Measurements from ENCODE around the gene LYSMD1.
A peak's percentile ranks its signal among the peaks of the same experiment; 100 is the strongest.

Gene LYSMD1

DNA sequence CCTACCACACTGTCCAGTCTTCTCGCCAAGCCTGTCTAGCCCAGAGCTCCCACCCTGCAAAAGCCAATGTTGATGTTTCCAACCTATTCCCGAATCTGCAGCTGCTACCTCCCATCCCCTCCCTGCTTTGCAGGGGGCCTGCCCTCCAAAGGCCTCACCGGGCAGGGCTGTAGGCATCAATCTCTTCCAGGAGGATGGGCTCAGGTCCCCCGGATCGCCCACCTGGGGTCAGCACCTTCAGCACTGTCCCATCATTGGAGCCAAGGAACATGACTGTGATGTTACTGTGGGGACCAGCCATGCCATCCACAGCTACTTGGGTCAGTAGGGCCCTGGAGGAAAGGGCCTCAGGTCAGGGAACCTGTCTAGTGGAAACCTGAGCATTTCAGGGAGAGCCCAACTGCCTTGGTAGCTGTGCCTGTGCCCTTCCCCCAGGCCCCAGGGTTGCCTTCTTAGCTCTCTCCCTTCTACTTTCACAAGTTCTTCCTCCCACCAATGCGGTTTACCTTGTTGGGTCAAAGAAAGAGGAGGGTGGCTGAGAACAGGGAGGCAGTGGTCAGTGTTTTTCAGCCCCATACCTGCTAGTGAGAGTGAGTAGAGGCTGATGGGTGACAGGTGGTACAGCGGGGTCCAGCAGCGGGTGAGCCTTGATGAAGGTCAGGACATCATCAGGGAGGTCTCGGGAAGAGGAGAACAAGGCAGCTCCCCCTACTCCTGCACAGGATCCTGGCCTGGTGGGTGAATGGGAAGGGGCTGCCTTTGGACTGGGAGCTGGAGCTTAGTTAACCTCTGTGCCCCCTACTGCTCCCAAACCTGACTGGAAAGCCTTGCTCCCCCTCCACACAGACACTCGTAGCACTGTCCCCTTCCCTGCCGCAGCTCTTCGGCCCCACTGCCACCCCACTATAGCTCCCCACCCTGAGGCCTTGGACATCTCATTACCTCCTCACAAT lies 30.0 kb downstream of the LYSMD1 start:
- no peak for DNase-seq

DNA sequence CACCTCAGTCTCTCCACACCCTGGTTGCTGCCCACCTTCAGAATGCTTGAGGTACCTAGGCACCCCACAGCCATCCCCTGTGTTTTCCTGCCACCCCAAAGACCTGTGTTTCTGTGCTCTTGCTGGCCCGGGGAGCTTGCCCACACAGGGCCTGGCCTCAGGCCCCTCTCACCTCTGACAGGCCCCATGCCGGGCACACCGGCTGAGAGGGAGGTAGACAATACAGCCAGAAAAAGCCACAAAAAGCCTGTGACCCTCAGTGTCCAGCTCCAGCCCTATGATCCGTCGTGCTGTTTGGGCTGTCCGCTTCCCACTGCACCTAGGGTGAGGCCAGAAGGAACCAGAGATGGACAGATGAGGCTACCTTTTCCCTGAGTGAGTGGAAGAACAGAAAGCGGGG lies 30.7 kb downstream of the LYSMD1 start:
- DNase-seq: no peak

DNA sequence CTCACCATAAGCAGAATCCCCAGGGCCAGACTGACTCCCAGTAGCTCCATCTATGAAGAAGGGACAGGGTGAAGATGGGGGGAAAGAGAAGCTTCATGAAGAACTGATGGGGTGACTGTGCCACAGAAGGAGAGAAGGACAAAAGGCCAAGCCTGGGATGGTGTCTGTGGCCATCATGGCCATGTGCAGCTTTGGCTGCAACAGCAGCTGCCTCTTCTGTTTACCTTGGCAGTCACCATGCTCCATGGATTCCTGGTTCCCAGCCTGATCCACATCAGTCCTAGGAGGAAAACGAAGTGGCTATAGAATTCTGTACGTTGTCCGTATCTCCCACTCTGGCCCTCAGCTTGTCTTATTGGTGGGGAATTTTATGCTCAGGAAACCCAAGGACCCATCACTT lies 31.3 kb downstream of the LYSMD1 start:
- DNase-seq: no peak

DNA sequence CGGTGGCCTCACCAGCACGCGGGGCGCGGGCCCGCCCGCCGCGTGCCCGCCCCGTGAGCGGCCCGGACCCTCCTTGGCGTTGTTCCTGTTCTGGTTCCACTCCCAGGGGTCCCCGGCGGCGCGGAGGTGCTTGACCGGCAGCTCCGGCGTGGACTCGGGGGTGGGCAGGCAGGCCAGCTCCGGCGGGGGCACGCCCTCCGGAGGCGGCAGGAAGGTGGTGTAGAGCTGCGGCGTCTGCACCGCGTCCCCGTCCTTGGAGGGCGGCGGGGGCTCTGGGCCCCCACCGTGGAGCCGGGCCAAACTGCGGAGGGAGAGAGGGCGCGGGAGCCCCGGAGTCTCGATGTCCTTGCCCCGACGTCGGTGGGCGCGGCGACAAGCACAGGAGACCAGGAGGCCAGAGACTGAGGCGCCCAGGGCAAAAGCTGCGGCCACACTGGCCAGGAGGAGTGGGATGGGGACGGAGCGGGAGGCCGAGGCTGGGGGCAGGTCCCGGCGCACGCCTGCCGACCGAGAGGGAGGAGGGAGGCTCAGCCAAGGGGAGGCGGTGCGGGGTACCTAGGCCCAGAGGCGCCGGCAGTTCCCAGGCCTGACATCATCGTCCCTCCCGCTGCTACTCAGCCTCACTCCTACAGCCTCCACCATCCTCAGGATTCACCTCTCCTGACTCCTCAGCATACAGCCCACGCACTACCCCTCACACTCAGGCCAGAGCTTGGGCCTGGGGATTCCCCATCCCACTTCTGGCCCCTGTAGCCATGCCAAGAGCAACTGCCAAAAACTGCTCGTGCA lies 32.5 kb downstream of the LYSMD1 start:
- no peak for DNase-seq

DNA sequence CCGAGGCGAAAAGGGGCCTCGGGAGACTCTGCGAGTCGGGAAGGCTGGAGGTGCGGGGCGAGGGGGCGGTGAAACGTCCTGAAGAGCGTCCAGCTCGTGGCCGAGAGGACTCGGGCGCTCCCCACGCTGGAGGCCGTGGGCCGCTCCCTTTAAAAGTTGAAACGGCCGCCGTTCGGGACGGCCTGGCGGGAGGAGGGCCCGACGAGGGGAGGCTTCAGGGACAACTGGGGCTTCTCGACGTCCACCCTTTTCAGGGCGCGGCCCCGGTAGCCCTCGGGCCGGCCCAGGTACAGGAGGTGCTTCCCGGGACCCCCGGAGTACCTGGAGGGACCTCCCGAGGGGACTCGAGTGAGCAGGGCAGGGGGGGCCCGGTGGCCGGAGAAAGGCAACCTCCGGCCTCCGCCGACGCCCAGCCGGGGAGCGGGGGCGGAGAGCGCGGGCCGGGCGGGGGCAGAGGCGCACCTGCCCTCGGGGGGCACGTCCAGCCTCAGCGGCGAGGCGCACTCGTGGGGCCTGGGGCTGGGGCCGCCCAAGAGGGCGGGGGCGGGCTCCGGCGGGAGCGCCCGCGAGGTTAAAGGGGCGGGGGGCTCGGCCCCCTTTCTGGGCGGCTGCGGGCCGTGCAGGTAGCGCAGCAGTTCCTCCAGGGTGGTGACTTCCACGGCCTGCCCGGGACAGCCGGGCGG lies 33.2 kb downstream of the LYSMD1 start:
- DNase-seq: no peak

DNA sequence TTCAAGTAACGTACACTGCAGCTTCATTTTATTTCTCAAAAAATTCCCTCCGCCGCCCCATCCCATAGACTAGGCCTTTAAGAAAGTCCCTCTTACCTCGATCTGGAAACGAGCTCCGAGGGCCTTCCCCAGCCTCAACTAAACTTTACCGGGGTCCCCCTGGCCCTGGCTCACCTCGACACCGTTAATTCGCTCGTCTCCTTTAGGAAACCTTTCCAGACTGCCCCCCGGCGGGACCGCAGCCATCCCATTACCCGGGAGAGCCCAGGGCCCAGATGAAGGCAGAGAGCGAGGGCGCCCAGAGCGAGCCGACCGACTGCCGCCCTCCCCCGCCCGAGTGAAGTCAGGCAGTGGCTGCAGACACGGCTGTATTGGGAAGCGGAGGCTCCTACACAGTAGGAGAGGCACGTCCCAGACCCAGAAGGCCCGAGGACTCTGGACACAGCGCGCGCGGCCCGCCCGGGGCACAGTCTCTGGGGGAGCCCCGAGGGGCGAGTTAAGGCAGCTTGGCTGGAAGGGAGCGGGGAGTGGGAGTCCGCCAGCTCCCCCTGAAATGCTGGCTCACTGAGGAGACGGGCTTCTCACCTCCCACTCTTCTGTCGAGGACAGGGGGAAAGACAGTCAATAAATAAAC lies 33.9 kb downstream of the LYSMD1 start:
- DNase-seq: no peak

DNA sequence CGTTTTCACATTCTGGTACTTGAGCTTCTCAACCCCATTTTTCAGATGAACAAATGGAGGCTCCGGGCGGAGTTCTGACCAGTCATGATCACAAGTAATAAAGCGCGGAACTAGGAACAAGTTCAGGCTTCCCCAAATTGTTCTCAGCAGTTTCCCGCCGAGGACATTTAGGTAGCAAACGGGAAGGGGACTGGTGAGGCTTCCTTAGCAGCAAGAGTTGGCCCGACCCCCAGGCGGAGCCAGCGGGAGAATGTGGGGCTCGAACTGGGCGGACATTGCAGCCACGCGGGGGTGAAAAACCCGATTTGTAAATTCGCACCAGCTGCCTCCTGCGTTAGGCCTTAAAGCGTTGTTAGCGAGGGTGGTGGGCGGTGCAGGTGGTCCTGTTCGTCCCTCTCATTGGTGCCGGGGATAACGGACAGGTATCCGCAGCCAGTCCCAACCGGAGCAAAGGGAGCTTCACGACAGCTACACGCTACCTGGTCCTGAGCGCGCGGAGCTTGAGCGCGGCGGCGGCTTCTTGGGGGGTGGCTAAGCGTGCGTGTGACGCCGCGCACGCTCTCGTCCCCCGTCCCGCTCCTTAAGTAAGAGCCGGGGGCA lies 34.6 kb downstream of the LYSMD1 start:
- peak; percentile 38 to 80 (median 61) for DNase-seq

DNA sequence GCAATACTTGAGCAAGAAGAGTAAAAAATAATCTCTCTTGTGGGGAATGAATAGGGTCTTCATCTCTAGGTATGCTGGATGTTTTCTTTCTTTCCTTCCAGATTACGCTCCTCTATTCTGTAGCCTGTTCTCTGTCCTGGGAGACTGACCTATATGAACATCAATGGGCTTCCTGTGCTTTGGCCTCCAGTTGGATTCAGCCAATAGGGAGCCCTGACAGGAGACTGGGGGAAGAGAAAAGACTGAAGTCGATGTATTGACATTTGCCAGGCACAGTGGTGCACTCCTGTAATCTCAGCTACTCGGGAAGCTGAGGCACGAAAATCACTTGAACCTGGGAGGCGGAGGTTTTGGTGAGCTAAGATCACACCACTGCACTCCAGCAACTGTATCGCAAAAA lies 36.9 kb downstream of the LYSMD1 start:
- DNase-seq: no peak

DNA sequence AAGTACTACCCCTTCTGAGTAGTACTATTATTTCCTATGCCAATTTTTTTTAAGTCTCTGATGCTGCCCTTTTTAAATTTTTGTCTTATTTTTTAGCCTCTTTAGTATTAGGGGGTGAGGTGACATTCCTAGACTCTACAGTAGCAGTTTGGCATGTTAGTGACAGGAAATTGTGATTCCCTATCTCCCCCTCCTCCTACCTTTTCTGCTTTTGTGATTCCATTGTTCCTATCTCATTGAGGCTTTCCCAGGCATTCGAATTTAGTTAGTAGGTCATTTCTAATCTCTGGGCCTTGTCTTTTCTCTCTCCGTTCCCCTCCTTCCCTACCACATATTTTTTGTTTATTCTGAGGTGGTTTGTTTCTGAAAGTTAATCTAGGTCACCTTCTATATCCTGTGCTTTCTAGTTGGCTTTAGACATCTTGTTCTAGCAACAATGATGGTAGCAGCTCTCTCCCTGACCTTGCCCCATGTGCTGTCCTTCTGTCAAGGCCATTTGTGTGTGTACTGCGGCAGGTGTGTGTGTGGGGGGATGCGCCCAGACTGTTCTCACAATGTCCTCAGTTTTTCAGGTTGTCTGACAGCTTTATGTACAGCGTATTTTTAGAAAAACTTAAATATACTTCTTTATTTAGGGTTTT lies 40.8 kb downstream of the LYSMD1 start:
- no peak for DNase-seq

DNA sequence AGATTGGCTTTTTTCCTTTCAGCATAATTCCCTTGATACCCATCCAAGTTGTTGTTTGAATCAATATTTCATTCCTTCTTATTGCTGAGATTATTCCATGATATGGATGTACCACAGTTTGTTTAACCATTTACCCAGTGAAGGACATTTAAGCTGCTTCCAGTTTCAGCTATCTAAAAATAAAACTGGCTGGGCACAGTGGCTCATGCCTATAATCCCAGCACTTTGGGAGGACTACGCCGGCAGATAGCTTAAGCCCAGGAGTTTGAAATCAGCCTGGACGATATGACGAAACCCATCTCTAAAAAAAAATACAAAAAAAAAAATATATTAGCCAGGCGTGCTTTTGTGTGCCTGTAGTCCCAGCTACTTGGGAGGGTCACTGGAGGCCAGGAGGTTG lies 51.8 kb downstream of the LYSMD1 start:
- DNase-seq: no peak
